HL-60 (cell line): ENCODE results near the gene DNM3.

Source experiments
- CTCF ChIP-seq: IDR thresholded peaks from one replicate; pipeline ENCODE4 v1.5.1; 2011; ENCODE audit warnings: low read length, control low read depth, inconsistent platforms; ENCODE audit not compliant: insufficient read depth
- POLR2AphosphoS5 ChIP-seq: IDR thresholded peaks from 2 replicates; pipeline ENCODE4 v1.6.1; 2012; ENCODE audit warnings: low read depth

- TF ChIP-seq CTCF (no peak), POLR2AphosphoS5 (no peak)
These were observed 605.2 kb downstream of the DNM3 start for GRCh38 chr1:172446547-172446946.
